Small intestine (tissue), 7 donors: Measurements from ENCODE around the gene ATP8B1. TPM values are rescaled to one million over a fixed set of nuclear protein-coding genes. Genes with fewer than 3 reads are reported as not detected.
A peak's percentile ranks its signal among the peaks of the same experiment; 100 is the strongest.

Source experiments
- DNase-seq, 2 donors: peaks; one replicate each; pipeline versions ENCODE4 v3.0.0 to v3.0.0-alpha.2; 2013
- FAIRE-seq: peaks from 2 replicates; lab custom pipeline; 2012; peaks lifted over from hg19 to GRCh38; lab: Jason Lieb, UNC
- H3K27ac ChIP-seq, 3 donors: one replicate each; pipeline ENCODE4 v1.5.1; 2013; ENCODE audit warnings: low read length in 2 of 3, mild to moderate bottlenecking in 2 of 3, control low read depth in 1 of 3, inconsistent platforms in 1 of 3, low read depth in 1 of 3, moderate library complexity in 1 of 3
- H3K27me3 ChIP-seq, 3 donors: one replicate each; pipeline ENCODE4 v1.6.1; 2013; ENCODE audit warnings: low read length in 3 of 3, inconsistent platforms in 1 of 3; ENCODE audit not compliant: control insufficient read depth in 3 of 3, insufficient read depth in 3 of 3
- H3K36me3 ChIP-seq, 3 donors: one replicate each; pipeline ENCODE4 v1.6.1; 2013; ENCODE audit warnings: low read length in 3 of 3, inconsistent platforms in 1 of 3, low read depth in 1 of 3, mild to moderate bottlenecking in 1 of 3, moderate library complexity in 1 of 3; ENCODE audit not compliant: control insufficient read depth in 3 of 3, insufficient read depth in 2 of 3
- H3K4me1 ChIP-seq, 3 donors: one replicate each; pipeline ENCODE4 v1.6.1; 2013; ENCODE audit warnings: low read length in 2 of 3, inconsistent platforms in 1 of 3, low read depth in 1 of 3, mild to moderate bottlenecking in 1 of 3, moderate library complexity in 1 of 3; ENCODE audit not compliant: control insufficient read depth in 3 of 3, insufficient read depth in 2 of 3
- H3K4me3 ChIP-seq, 3 donors: one replicate each; pipeline ENCODE4 v1.5.1; 2013; ENCODE audit warnings: low read length in 3 of 3, control low read depth in 1 of 3, inconsistent platforms in 1 of 3, low read depth in 1 of 3, mild to moderate bottlenecking in 1 of 3, moderate library complexity in 1 of 3
- H3K9me3 ChIP-seq, 2 donors: one replicate each; pipeline ENCODE4 v1.6.1; 2013; ENCODE audit warnings: low read depth in 1 of 2, low read length in 1 of 2; ENCODE audit not compliant: control insufficient read depth in 2 of 2, insufficient read depth in 1 of 2
- WGBS, 3 donors: extraction: QIAGEN DNeasy Blood & Tissue Kit; methylation state at CpG; one replicate each; pipeline ENCODE4 v1.1.7; 2013; 5-methylcytosine and 5-hydroxymethylcytosine counted together
- polyA plus RNA-seq, 4 donors: library from polyadenylated mRNA; stranded (reverse) in 3 of 4; unstranded in 1 of 4; fragments of 200-250 nt in 3 of 4; fragments of 120-200 nt in 1 of 4; gene quantifications; one replicate each; pipeline versions ENCODE4 v1.2.1 to v1.2.3, GENCODE V29; 2013
- donor health status: healthy with polysubstance abuse.
- donor health status: control.
- donor health status: control.
- donor health status: Bipolar disorder and iron deficiency.
- donor health status: healthy.

The ATP8B1 gene
- polyA plus RNA-seq, 4 donors: 25.5 to 82.5 (median 42.7) TPM

DNA sequence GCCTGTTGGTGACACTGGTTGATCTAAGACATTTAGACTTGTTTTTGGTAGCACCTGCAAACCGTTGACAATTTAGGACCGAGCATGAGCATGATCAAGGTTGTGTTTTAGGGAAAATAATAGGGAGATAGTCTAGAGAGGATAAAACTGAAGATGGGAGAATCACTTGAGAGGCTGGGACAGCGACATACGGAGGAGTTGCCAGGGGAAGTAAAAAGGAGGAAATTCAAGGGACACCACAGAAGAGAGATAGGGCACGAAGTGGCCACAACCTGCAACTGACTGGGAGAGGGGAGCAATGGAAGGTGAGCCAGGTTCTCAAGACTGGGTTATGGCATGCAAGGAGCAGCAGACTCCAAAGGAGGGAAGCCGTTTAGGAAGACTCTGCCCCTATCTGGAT lies 1.4 kb upstream of the ATP8B1 start:
- peaks cover 0 to 13% (median 2%) of the 10 kb centered on the region in 3 donors for H3K27me3 ChIP-seq
- no peaks in the 10 kb centered on the region for H3K9me3 ChIP-seq
- H3K4me1 ChIP-seq: peaks cover 0 to 6% (median 6%) of the 10 kb centered on the region in 3 donors
- FAIRE-seq: no peak
- no peak for DNase-seq
- WGBS, 3 donors: 71 to 81% (median 76%) methylated on average over 6 of the region's 6 CpGs
- H3K36me3 ChIP-seq: peaks cover 0 to 3% (median 0%) of the 10 kb centered on the region in 3 donors
- no peak overlapping the region for H3K27ac ChIP-seq
- H3K4me3 ChIP-seq: no peak overlapping the region

DNA sequence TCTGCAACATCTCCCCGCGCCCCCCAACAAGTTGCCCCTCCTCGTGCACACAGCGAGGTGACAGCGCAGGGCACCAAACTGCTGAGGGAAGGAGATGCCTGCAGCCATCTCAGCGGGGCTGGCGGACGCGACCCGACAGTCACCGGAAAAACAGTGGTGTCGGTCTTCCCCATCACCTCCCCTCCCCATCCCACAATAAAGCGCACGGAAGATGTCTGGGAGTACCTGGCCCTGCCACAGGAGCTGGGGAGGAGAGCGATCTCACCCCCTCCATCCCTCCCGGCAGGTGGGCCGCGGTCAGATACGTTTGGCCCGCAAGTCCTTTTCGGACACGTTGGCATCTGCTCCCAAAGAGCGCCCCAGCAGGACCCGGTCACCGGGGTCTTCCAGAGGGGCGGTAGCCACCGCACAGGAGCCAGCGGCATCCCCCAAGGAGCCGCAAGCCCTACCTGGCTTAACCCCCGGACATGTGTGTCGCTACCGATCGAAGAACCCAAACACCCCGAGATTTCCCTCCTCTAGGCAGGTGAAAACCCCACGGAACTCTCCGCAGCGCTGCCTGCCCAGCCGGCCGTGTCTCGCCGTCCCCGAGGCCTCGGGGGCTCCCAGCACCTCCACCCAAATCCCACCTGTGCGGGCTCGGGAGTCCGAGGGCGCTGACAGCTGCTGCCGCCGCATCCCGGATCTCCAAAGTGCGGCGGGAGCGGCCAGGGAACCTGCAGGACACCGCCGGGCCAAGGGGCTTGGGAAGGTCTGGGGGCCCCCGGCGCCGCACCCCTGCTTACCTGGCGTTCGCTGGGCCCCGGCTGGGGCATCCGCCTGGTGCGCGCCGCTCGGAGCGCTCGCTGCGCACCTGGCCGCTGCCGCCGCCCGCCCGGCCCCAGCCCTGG lies 657 bp downstream of the ATP8B1 start:
- H3K9me3 ChIP-seq: no peaks in the 10 kb centered on the region
- peak overlapping the region; percentile 79 to 93 (median 87) for H3K27ac ChIP-seq
- H3K4me3 ChIP-seq: peak overlapping the region; percentile 63 to 84 (median 65)
- FAIRE-seq (no peak), DNase-seq (peak in 1 of 2 donors; percentile 59)
- peaks cover 0 to 27% (median 5%) of the 10 kb centered on the region in 3 donors for H3K4me1 ChIP-seq
- H3K27me3 ChIP-seq: peaks cover 0 to 13% (median 2%) of the 10 kb centered on the region in 3 donors
- H3K36me3 ChIP-seq: peaks cover 0 to 3% (median 0%) of the 10 kb centered on the region in 3 donors
- WGBS, 3 donors: 1% methylated on average over 47 to 74 of the region's 74 CpGs

DNA sequence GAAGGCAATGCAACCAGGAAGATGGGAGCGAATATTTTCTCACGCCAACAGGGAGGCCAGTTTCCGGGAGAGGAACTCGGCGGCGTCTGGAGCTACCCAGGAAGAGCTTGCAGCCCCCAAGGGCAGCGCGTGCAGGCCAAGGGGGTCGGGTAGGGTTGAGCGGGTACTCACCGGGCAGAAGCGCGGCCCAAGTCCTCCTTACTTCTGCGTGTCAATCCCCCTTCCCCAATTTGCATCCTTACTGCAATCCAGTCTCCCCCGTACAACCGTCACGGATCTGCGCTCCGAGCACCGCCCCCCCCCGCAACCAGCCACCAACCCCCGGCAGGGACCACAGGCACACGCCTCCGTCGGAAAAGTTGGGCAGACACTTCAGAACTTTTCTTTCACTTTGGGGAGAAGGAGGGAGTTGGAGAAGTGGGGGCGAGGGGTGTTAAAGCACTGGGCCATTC lies 1.3 kb downstream of the ATP8B1 start:
- no peaks in the 10 kb centered on the region for H3K9me3 ChIP-seq
- no peak for FAIRE-seq
- DNase-seq: peak; percentile 44 to 73

DNA sequence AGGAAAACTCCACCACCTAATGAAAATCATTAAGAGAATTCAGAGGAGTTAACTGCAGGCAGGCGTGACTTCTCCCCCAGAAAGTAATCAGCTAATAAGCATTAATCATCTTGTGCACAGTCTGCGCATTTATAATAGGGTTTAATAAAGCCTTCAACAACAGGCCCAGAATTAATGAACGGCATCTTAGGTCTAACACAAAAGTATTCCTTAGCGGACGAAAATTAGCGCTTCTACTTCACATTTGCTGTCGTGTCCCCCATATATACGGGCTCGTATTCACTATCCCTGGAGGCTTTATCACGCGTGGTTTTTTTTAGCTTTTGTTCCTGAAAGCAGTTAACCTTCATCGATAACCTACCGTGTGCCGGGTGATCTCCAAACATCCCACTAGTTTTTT lies 1.8 kb downstream of the ATP8B1 start:
- Histone ChIP-seq H3K9me3 (no peaks in the 10 kb centered on the region), H3K4me3 (peak overlapping the region; percentile 63 to 84 (median 65)), H3K27ac (peak overlapping the region; percentile 79 to 93 (median 87)), H3K27me3 (peaks cover 0 to 13% (median 2%) of the 10 kb centered on the region in 3 donors), H3K36me3 (peaks cover 0 to 3% (median 0%) of the 10 kb centered on the region in 3 donors), H3K4me1 (peaks cover 0 to 39% (median 2%) of the 10 kb centered on the region in 3 donors)
- peak in 1 of 2 donors; percentile 63 for DNase-seq
- no peak for FAIRE-seq
- 10 to 32% (median 29%) methylated on average over 14 of the region's 14 CpGs for WGBS, 3 donors

More for the DNA sequence above, 1.3 kb downstream of the ATP8B1 start:
- Histone ChIP-seq H3K27ac (peak overlapping the region; percentile 79 to 93 (median 87)), H3K4me1 (peaks cover 0 to 34% (median 2%) of the 10 kb centered on the region in 3 donors), H3K36me3 (peaks cover 0 to 3% (median 0%) of the 10 kb centered on the region in 3 donors), H3K27me3 (peaks cover 0 to 13% (median 2%) of the 10 kb centered on the region in 3 donors), H3K4me3 (peak overlapping the region; percentile 63 to 84 (median 65))
- WGBS, 3 donors: 1 to 7% (median 5%) methylated on average over 19 to 26 of the region's 26 CpGs

DNA sequence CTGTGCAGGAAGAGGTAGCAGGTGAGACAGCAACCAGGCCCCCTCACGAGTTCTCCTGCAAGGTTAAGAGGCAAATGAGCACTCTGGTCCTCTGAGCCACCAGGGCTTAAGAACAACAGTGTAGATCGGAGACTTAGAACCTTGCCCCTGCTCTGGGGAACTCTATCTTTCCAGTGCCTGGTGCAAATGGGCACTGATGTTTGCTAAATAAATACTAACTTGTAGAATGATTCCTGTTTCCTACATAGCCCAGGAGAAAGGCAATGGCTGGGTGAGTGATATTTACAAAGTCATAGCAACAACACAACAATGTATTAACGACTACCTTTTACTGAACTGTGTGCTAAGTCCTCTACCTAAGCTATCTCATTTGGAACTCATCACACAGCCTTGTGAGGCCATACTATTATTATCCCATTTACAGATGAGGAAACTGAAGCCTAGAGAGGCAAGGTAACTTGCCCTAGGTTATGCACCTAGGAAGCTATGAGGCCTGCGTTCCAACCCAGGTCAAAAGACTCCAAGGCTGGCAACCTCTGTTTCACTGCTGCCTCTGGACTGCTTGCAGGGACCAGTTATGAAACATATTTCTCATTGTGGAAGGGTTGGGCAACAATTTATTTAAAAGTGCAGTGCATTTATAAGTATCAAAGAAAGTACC lies 4.3 kb downstream of the ATP8B1 start:
- H3K27ac ChIP-seq: peak overlapping the region; percentile 43 to 93 (median 79)
- DNase-seq: peak; percentile 75 to 87
- WGBS, 3 donors: 14 to 60% (median 26%) methylated on average over 4 of the region's 4 CpGs
- no peak for FAIRE-seq
- peaks cover 2 to 49% (median 2%) of the 10 kb centered on the region in 3 donors for H3K4me1 ChIP-seq
- no peak overlapping the region for H3K4me3 ChIP-seq
- peaks cover 0 to 13% (median 2%) of the 10 kb centered on the region in 3 donors for H3K27me3 ChIP-seq
- no peaks in the 10 kb centered on the region for H3K9me3 ChIP-seq
- H3K36me3 ChIP-seq: peaks cover 0 to 7% (median 3%) of the 10 kb centered on the region in 3 donors

DNA sequence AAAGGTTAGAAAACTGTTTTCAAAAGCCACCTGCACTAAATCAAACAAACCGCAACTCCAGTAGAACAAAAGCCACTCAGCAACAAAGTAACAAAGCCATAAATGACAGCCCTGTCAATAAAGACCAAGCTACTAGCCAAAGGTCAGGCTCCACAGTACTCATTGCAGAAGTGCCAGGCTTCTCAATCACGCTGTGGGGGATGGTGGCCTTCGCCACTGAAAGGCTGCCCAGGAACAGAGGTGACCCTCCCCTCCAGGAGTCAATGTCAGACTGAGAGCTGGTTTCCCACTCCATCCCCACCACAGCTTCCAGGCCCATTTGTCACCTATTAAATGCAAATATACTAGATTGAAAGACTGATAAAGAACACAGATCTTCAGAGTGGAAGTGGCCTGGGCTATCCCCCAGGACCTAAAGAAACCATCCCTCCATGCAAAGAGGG lies 5.9 kb downstream of the ATP8B1 start:
- H3K27ac ChIP-seq: peak overlapping the region; percentile 75 to 79 (median 76)
- H3K27me3 ChIP-seq: peaks cover 0 to 8% (median 2%) of the 10 kb centered on the region in 3 donors
- FAIRE-seq (no peak), DNase-seq (peak; percentile 94 to 95)
- H3K4me3 ChIP-seq: peak overlapping the region in 1 of 3 donors; percentile 1
- peaks cover 5 to 62% (median 5%) of the 10 kb centered on the region in 3 donors for H3K4me1 ChIP-seq
- no peaks in the 10 kb centered on the region for H3K9me3 ChIP-seq
- H3K36me3 ChIP-seq: peaks cover 0 to 9% (median 3%) of the 10 kb centered on the region in 3 donors
- 10 to 66% (median 24%) methylated on average over 3 of the region's 3 CpGs for WGBS, 3 donors

DNA sequence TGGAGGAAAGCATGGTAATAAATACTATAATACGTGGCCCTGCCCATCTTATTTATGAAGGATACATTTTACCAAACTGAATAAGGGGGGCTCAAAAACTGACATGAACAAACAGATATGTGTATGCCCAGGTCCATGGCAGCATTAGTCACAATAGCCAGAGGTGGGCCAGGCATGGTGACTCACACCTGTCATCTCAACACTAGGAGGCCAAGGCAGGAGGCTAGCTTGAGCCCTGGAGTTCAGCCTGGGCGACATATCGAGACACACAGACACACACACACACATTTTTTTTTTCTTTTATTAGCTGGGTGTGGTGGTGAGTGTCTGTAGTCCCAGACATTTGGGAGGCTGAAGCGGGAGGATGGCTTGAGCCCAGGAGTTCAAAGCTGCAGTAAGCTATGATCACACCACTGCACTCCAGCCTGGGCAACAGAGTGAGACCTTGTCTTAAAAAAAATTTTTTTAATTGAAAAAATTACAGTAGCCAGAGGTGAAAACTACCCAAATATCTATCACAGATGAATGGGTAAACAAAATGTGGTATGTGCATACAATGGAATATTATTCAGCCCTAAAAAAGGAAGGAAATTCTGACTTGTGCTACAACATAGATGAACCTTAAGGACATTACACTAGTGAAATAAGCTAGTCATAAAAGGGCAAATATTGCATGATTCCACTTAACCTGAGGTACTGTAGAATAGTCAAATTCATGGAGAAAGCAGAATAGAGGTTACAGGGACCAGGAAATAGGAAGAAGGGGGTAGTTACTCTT lies 8.0 kb downstream of the ATP8B1 start:
- no peaks in the 10 kb centered on the region for H3K9me3 ChIP-seq
- peaks cover 0 to 16% (median 0%) of the 10 kb centered on the region in 3 donors for H3K36me3 ChIP-seq
- DNase-seq (no peak), FAIRE-seq (no peak)
- no peak overlapping the region for H3K4me3 ChIP-seq
- no peaks in the 10 kb centered on the region for H3K27me3 ChIP-seq
- H3K4me1 ChIP-seq: peaks cover 5 to 64% (median 5%) of the 10 kb centered on the region in 3 donors
- WGBS, 3 donors: 62 to 76% (median 75%) methylated on average over 4 of the region's 4 CpGs
- H3K27ac ChIP-seq: peak overlapping the region in 1 of 3 donors; percentile 79
